ENCODE results near the gene RNF182. TPM values are rescaled to one million over a fixed set of nuclear protein-coding genes. Genes with fewer than 3 reads are reported as not detected.

Gene RNF182
- total and polyA plus RNA-seq, 10 of the 15 experiments (the other 5 are each of a cell fraction or from before 2014, with no cell fraction given): not detected

GRCh38 chr6:14025160-14025559, 100.4 kb downstream of the RNF182 start (continued):
- TF ChIP-seq ETV6 (conservative IDR thresholded peaks at IDR 0.05 in 1 of 2, IDR thresholded peaks at IDR 0.05 in 1 of 2; ENCODE audit: borderline replicate concordance in 1 of 2, low read depth in 1 of 2) (peak in 1 of 2 experiments; percentile 72; a peak in 2 of 4 replicates), STAT1 (conservative IDR thresholded peaks at IDR 0.05) (no peak), BMI1 (IDR thresholded peaks at IDR 0.05; ENCODE audit: borderline replicate concordance) (no peak), CHD1 (IDR thresholded peaks at IDR 0.05; ENCODE audit: low read depth, low read length) (no peak), CBFB (IDR thresholded peaks at IDR 0.05; ENCODE audit: low read depth) (no peak), RELA (IDR thresholded peaks at IDR 0.05; ENCODE audit: borderline replicate concordance, partially characterized antibody) (no peak), E4F1 (IDR thresholded peaks at IDR 0.05; ENCODE audit: borderline replicate concordance, partially characterized antibody) (no peak), SUPT20H (IDR thresholded peaks at IDR 0.05; ENCODE audit: borderline replicate concordance, control insufficient read depth, low read depth, low read length) (no peak), PML (IDR thresholded peaks at IDR 0.05; ENCODE audit: low read length) (no peak)

- WGBS (ENCODE audit: insufficient coverage, insufficient replicate concordance, low lambda C conversion rate, missing lambda C conversion rate): 28% methylated on average over 9 of the region's 9 CpGs
- Histone ChIP-seq H3K9me3 (replicated peaks; ENCODE audit: control insufficient read depth, insufficient read depth, low read length) (no peaks in the 10 kb centered on the region), H3K9ac (ENCODE audit: control insufficient read depth, insufficient read depth, low read length) (no peak overlapping the region), H3K27ac (ENCODE audit: control insufficient read depth, insufficient read depth) (no peak overlapping the region), H3K79me2 (ENCODE audit: control insufficient read depth, insufficient read depth, low read length) (no peaks in the 10 kb centered on the region), H4K20me1 (ENCODE audit: control insufficient read depth, insufficient read depth) (no peaks in the 10 kb centered on the region), H3K4me1 (ENCODE audit: control insufficient read depth, insufficient read depth, low read length) (peaks cover 6% of the 10 kb centered on the region), H3K4me2 (ENCODE audit: control insufficient read depth, insufficient read depth) (no peak overlapping the region), H2AFZ (ENCODE audit: control insufficient read depth, low read depth, low read length) (no peak overlapping the region), H3K4me3 (no peak overlapping the region), H3K27me3 (replicated peaks in 1 of 2; ENCODE audit: control insufficient read depth in 2 of 2, insufficient read depth in 2 of 2, low read length in 1 of 2) (peaks cover 2 to 6% of the 10 kb centered on the region in 2 experiments), H3K36me3 (ENCODE audit: control insufficient read depth in 2 of 2, insufficient read depth in 2 of 2, low read length in 1 of 2) (no peaks in the 10 kb centered on the region)
- ChIA-PET CTCF (interaction anchor here (1.1 to 1.8 kb wide), 3 partner anchors 11 to 40 kb away, joined by 3 to 7 read pairs (median 4); no protein-coding TSS in a partner anchor), SMC1A (ENCODE audit: uncharacterized antibody, unreplicated experiment) (interaction anchor here (1.7 kb wide), 1 partner anchor 10 kb away, joined by 7 read pairs; no protein-coding TSS in a partner anchor), RAD21 (ENCODE audit: unreplicated experiment) (interaction anchor here (1.2 kb wide), 1 partner anchor 19 kb away, joined by 3 read pairs; no protein-coding TSS in a partner anchor), POLR2A (interaction anchor here (1.3 kb wide), 1 partner anchor 8 kb away, joined by 3 read pairs; no protein-coding TSS in a partner anchor)
- in situ Hi-C loops (cut with MboI): no loop called here
- ATAC-seq: no peak
- intact Hi-C loops (cut with micrococcal nuclease; ENCODE audit: unreplicated experiment): no loop called here
- no TSS peak for BruUV-seq (replicated peaks)
- no peak for DNase-seq (ENCODE audit: low read depth, low spot score)
- FAIRE-seq: no peak
- TF ChIP-seq HCFC1 (IDR thresholded peaks at IDR 0.05; ENCODE audit: low read length) (no peak), NFYB (IDR thresholded peaks at IDR 0.05; ENCODE audit: insufficient read depth, low read depth, low read length) (no peak), USF2 (IDR thresholded peaks at IDR 0.05; ENCODE audit: borderline replicate concordance, low read depth, low read length) (no peak), CREM (IDR thresholded peaks at IDR 0.05; ENCODE audit: low read depth) (no peak), RCOR1 (conservative IDR thresholded peaks at IDR 0.05; ENCODE audit: low read depth, low read length) (no peak), IRF3 (IDR thresholded peaks at IDR 0.05) (no peak), HDGF (IDR thresholded peaks at IDR 0.05) (no peak), BMI1 (IDR thresholded peaks at IDR 0.05; ENCODE audit: borderline replicate concordance) (no peak)
Measured at GRCh38 chr6:14026831-14027539, 102.2 kb downstream of the RNF182 start.
